Renal pelvis (tissue), 4 donors: ENCODE results near the gene NBPF15. TPM values are rescaled to one million over a fixed set of nuclear protein-coding genes. Genes with fewer than 3 reads are reported as not detected.
"Not testable (repeated sequence)": the region's sequence is repeated elsewhere in the genome, so short reads cannot be mapped to it uniquely, and the experiment has no call there.

Experiments
- DNase-seq: peaks from one replicate; pipeline ENCODE4 v3.0.0-alpha.2; 2013
- polyA plus RNA-seq, 3 donors: library from polyadenylated mRNA; unstranded; fragments of 120-200 nt; gene quantifications; one replicate each; pipeline ENCODE4 v1.2.1, GENCODE V29; 2013; ENCODE audit not compliant: insufficient read length in 3 of 3

NBPF15 gene
- polyA plus RNA-seq, 3 donors = 59.8 to 102 (median 85.4) TPM

GRCh38 chr1:144371651-144372050 lies 89.8 kb downstream of the NBPF15 start:
- DNase-seq = not testable (repeated sequence)

Other genes starting within 250 kb of the NBPF15 start
- under 1 TPM; 0.53 to 0.75 (median 0.73) TPM for gene PPIAL4E, start 88.0 kb downstream of the NBPF15 start, polyA plus RNA-seq
- not detected for gene PPIAL4F, start 131.2 kb upstream of the NBPF15 start, polyA plus RNA-seq